Lung (tissue), 12 donors: ENCODE data around the gene IQCF6. TPM values are rescaled to one million over a fixed set of nuclear protein-coding genes. Genes with fewer than 3 reads are reported as not detected.

Experiments
- ATAC-seq: fragments of 200-7000 bp; cut with Tn5 transposase; one replicate; pipeline ENCODE4 v1.9.1; 2020; ENCODE audit warnings: moderate number of reproducible peaks; ENCODE audit not compliant: insufficient read depth, low FRiP score
- DNase-seq, 3 donors: peaks; one replicate each; pipeline ENCODE4 v3.0.0-alpha.2; 2013 to 2017
- H3K27ac ChIP-seq, 2 donors: one replicate each; pipeline ENCODE4 v1.5.1; 2013; ENCODE audit warnings: mild to moderate bottlenecking in 2 of 2, moderate library complexity in 2 of 2, control low read depth in 1 of 2, inconsistent platforms in 1 of 2, low read depth in 1 of 2, low read length in 1 of 2
- H3K27me3 ChIP-seq, 3 donors: one replicate each; pipeline ENCODE4 v1.5.1; 2013; ENCODE audit warnings: low read length in 2 of 3; ENCODE audit not compliant: control insufficient read depth in 3 of 3, insufficient read depth in 3 of 3
- H3K36me3 ChIP-seq, 4 donors: one replicate each; pipeline ENCODE4 v1.5.1; 2013; ENCODE audit warnings: low read length in 4 of 4, mild to moderate bottlenecking in 1 of 4, moderate library complexity in 1 of 4; ENCODE audit not compliant: control insufficient read depth in 4 of 4, insufficient read depth in 4 of 4
- H3K4me1 ChIP-seq, 5 donors: one replicate each; pipeline ENCODE4 v1.5.1; 2013; ENCODE audit warnings: low read length in 5 of 5, mild to moderate bottlenecking in 2 of 5, moderate library complexity in 1 of 5; ENCODE audit not compliant: control insufficient read depth in 5 of 5, insufficient read depth in 5 of 5
- H3K4me3 ChIP-seq: one replicate; pipeline ENCODE4 v1.5.1; 2013; ENCODE audit warnings: mild to moderate bottlenecking, control low read depth, moderate library complexity
- H3K9ac ChIP-seq, 2 donors: one replicate each; pipeline ENCODE4 v1.5.1; 2013; ENCODE audit warnings: low read length in 2 of 2, control low read depth in 1 of 2; ENCODE audit not compliant: insufficient read depth in 1 of 2
- H3K9me3 ChIP-seq, 4 donors: one replicate each; pipeline ENCODE4 v1.5.1; 2013; ENCODE audit warnings: low read length in 3 of 4, mild to moderate bottlenecking in 1 of 4, moderate library complexity in 1 of 4; ENCODE audit not compliant: control insufficient read depth in 4 of 4, insufficient read depth in 3 of 4
- WGBS, 2 donors: extraction: QIAGEN DNeasy Blood & Tissue Kit; methylation state at CpG; one replicate each; pipeline ENCODE4 v1.1.7; 2013; 5-methylcytosine and 5-hydroxymethylcytosine counted together
- polyA plus RNA-seq, 2 donors: library from polyadenylated mRNA; stranded (reverse); fragments of 200-250 nt; gene quantifications; one replicate each; pipeline ENCODE4 v1.2.1, GENCODE V29; 2013
- total RNA-seq, 2 donors: library from RNA; depleted of rRNA in 1 of 2; stranded (reverse); fragments of >200 nt in 1 of 2; gene quantifications; one replicate each; pipeline ENCODE4 v1.2.1, GENCODE V29; 2014 to 2021
- TF ChIP-seq, protein P1 (sequence below): IDR thresholded peaks from 2 replicates; pipeline ENCODE4 v1.5.1; 2012; ENCODE audit warnings: mild to moderate bottlenecking; ENCODE audit errors: control extremely low read depth, extremely low read depth
- donor health status: control.
- donor health status: control.
- donor health status: Bipolar disorder and iron deficiency.
- donor health status: healthy.
- donor health status: DM: yes; HTN: yes; CAD: no.

Gene IQCF6
- total and polyA plus RNA-seq, 4 donors = not detected

DNA sequence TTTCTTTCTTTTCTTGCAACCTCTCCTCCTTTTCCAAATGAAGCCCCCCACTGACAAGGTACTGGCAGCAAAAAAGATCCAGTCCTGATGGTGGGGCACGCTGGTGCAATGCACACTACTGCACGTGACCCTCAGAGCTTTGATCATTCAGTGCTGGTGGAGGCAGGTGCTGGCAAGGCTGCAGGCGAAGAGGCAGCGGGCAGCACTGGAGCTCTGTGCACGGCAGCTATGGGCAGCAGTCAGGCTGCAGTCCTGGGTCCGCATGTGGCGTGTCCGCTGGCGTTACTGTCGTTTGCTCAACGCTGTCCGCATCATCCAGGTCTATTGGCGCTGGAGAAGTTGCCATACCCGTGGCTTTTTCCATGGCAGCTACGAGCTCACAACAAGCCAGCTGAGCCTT, 40.1 kb upstream of the IQCF6 start:
- DNase-seq (no peak), ATAC-seq (no peak)
- Histone ChIP-seq H3K4me1 (no peaks in the 10 kb centered on the region), H3K27ac (no peak overlapping the region), H3K9me3 (peaks cover 0 to 5% (median 0%) of the 10 kb centered on the region in 4 donors), H3K4me3 (no peak overlapping the region), H3K27me3 (peaks cover 0 to 3% (median 0%) of the 10 kb centered on the region in 3 donors), H3K36me3 (no peaks in the 10 kb centered on the region), H3K9ac (no peak overlapping the region)
- TF ChIP-seq, protein P1, sequence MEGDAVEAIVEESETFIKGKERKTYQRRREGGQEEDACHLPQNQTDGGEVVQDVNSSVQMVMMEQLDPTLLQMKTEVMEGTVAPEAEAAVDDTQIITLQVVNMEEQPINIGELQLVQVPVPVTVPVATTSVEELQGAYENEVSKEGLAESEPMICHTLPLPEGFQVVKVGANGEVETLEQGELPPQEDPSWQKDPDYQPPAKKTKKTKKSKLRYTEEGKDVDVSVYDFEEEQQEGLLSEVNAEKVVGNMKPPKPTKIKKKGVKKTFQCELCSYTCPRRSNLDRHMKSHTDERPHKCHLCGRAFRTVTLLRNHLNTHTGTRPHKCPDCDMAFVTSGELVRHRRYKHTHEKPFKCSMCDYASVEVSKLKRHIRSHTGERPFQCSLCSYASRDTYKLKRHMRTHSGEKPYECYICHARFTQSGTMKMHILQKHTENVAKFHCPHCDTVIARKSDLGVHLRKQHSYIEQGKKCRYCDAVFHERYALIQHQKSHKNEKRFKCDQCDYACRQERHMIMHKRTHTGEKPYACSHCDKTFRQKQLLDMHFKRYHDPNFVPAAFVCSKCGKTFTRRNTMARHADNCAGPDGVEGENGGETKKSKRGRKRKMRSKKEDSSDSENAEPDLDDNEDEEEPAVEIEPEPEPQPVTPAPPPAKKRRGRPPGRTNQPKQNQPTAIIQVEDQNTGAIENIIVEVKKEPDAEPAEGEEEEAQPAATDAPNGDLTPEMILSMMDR = no peak
- 91 to 93% methylated on average over 15 of the region's 15 CpGs for WGBS, 2 donors

GRCh38 chr3:51817375-51817774, 38.3 kb upstream of the IQCF6 start:
- WGBS, 2 donors = 90 to 94% methylated on average over 2 of the region's 2 CpGs
- H3K36me3 ChIP-seq = no peaks in the 10 kb centered on the region
- H3K27me3 ChIP-seq = no peaks in the 10 kb centered on the region
- TF ChIP-seq, protein P1 = no peak
- H3K9ac ChIP-seq = no peak overlapping the region
- no peak overlapping the region for H3K4me3 ChIP-seq
- no peak overlapping the region for H3K27ac ChIP-seq
- no peaks in the 10 kb centered on the region for H3K4me1 ChIP-seq
- DNase-seq = no peak
- ATAC-seq = no peak
- peaks cover 0 to 5% (median 0%) of the 10 kb centered on the region in 4 donors for H3K9me3 ChIP-seq

GRCh38 chr3:51816723-51817122, 37.7 kb upstream of the IQCF6 start:
- TF ChIP-seq, protein P1 = no peak
- no peaks in the 10 kb centered on the region for H3K4me1 ChIP-seq
- H3K27me3 ChIP-seq = no peaks in the 10 kb centered on the region
- no peak overlapping the region for H3K9ac ChIP-seq
- 84 to 92% methylated on average over 2 of the region's 2 CpGs for WGBS, 2 donors
- no peak overlapping the region for H3K4me3 ChIP-seq
- no peak for ATAC-seq
- H3K36me3 ChIP-seq = no peaks in the 10 kb centered on the region
- DNase-seq = no peak
- H3K9me3 ChIP-seq = peaks cover 0 to 5% (median 0%) of the 10 kb centered on the region in 4 donors
- no peak overlapping the region for H3K27ac ChIP-seq

- TF ChIP-seq, protein P1 = no peak
- no peak overlapping the region for H3K4me3 ChIP-seq
- DNase-seq (no peak), ATAC-seq (no peak)
- no peak overlapping the region for H3K27ac ChIP-seq
- H3K4me1 ChIP-seq = no peaks in the 10 kb centered on the region
- H3K9ac ChIP-seq = no peak overlapping the region
- H3K27me3 ChIP-seq = no peaks in the 10 kb centered on the region
- H3K9me3 ChIP-seq = peaks cover 0 to 5% (median 0%) of the 10 kb centered on the region in 4 donors
- WGBS, 2 donors = 61 to 65% methylated on average over 4 of the region's 4 CpGs
- no peaks in the 10 kb centered on the region for H3K36me3 ChIP-seq
Measured at GRCh38 chr3:51815614-51816013, 36.6 kb upstream of the IQCF6 start.
